Breast epithelium (tissue), 4 donors: Measurements from ENCODE around the gene MCTP2. TPM values are rescaled to one million over a fixed set of nuclear protein-coding genes. Genes with fewer than 3 reads are reported as not detected.

Source experiments
- DNase-seq, 2 donors: peaks; one replicate each; pipeline ENCODE4 v3.0.0-alpha.2; 2019; ENCODE audit warnings: low spot score in 2 of 2
- H3K27ac ChIP-seq, 2 donors: fragments of 200-600 bp; sonication (generic) in 1 of 2; one replicate each; pipeline ENCODE4 v1.5.1; 2016 to 2019; ENCODE audit warnings: mild to moderate bottlenecking in 1 of 2
- H3K27me3 ChIP-seq, 2 donors: fragments of 200-600 bp; sonication (generic) in 1 of 2; one replicate each; pipeline versions ENCODE4 v1.5.1 to v1.6.0; 2017 to 2019; ENCODE audit warnings: control low read depth in 1 of 2, mild to moderate bottlenecking in 1 of 2
- H3K36me3 ChIP-seq: fragments of 200-600 bp; one replicate; pipeline ENCODE4 v1.5.1; 2019
- H3K4me1 ChIP-seq, 2 donors: fragments of 200-600 bp; sonication (generic); one replicate each; pipeline ENCODE4 v1.5.1; 2016 to 2019; ENCODE audit warnings: control low read depth in 1 of 2
- H3K4me3 ChIP-seq, 3 donors: fragments of 200-600 bp; sonication (generic); 1 replicate in 2 of 3; 2 replicates in 1 of 3; pipeline ENCODE4 v1.5.1; 2016 to 2019; ENCODE audit warnings: mild to moderate bottlenecking in 3 of 3, moderate library complexity in 2 of 3
- H3K9me3 ChIP-seq, 2 donors: fragments of 200-600 bp; sonication (generic) in 1 of 2; one replicate each; pipeline ENCODE4 v1.5.1; 2016 to 2019; ENCODE audit warnings: control low read depth in 1 of 2
- POLR2A ChIP-seq: fragments of 450-650 bp; IDR thresholded peaks from one replicate; pipeline ENCODE4 v1.6.1; 2016; ENCODE audit warnings: antibody characterized with exemption, mild to moderate bottlenecking, moderate library complexity
- POLR2AphosphoS5 ChIP-seq, 3 donors: sonication (generic); formaldehyde crosslinking; IDR thresholded peaks; one replicate each; pipeline ENCODE4 v1.6.1; 2017; ENCODE audit warnings: antibody characterized with exemption in 3 of 3
- intact Hi-C: fragments of 100-400 bp; cut with DNase I; formaldehyde crosslinking; loops from one replicate; pipeline ENCODE4 v1.15.1; 2023; ENCODE audit warnings: low total_unique reads
- total RNA-seq, 3 donors: library from RNA; depleted of rRNA; stranded (reverse); fragments of >200 nt; gene quantifications; one replicate each; pipeline ENCODE4 v1.1.0, GENCODE V29; 2016
- TF ChIP-seq, protein P1 (sequence below), 3 donors: fragments of 450-650 bp; IDR thresholded peaks; one replicate each; pipeline ENCODE4 v1.5.1; 2016 to 2017; ENCODE audit warnings: antibody characterized with exemption in 3 of 3, mild to moderate bottlenecking in 3 of 3, moderate library complexity in 3 of 3

The MCTP2 gene
- total RNA-seq, 3 donors from 2014 or later, result 6.4 to 46.2 (median 25.9) TPM

- TF ChIP-seq POLR2AphosphoS5 (IDR thresholded peaks at IDR 0.05) (no peak), POLR2A (no peak)
- DNase-seq, result no peak
- Histone ChIP-seq H3K9me3 (no peaks in the 10 kb centered on the region), H3K27ac (no peak overlapping the region), H3K36me3 (no peaks in the 10 kb centered on the region), H3K4me1 (no peaks in the 10 kb centered on the region), H3K4me3 (no peak overlapping the region), H3K27me3 (no peaks in the 10 kb centered on the region)
- intact Hi-C loops, result no loop called here
These were observed 81.6 kb downstream of the MCTP2 start for GRCh38 chr15:94312946-94313345.

DNA sequence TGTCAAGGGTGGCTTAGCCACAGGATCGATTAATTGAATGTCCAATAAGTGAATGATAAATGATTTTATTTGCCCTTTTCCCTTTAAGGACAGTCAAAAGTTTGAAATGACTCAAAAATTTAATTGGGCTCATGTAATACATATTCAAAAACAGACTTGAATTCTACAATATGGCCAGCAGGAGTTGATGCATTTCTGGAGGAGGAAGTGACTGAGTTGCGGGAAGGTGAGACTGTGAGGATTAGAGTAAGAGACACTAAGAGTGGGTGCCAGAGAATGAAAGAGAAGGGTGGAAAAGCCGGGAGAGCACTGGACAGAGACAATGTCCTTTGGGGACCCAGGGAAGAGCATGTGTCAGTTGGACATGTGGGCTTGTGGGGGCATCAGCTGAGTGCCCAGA is 83.3 kb downstream of the MCTP2 start:
- H3K4me3 ChIP-seq, result no peak overlapping the region
- no peak overlapping the region for H3K27ac ChIP-seq
- TF ChIP-seq, protein P1, sequence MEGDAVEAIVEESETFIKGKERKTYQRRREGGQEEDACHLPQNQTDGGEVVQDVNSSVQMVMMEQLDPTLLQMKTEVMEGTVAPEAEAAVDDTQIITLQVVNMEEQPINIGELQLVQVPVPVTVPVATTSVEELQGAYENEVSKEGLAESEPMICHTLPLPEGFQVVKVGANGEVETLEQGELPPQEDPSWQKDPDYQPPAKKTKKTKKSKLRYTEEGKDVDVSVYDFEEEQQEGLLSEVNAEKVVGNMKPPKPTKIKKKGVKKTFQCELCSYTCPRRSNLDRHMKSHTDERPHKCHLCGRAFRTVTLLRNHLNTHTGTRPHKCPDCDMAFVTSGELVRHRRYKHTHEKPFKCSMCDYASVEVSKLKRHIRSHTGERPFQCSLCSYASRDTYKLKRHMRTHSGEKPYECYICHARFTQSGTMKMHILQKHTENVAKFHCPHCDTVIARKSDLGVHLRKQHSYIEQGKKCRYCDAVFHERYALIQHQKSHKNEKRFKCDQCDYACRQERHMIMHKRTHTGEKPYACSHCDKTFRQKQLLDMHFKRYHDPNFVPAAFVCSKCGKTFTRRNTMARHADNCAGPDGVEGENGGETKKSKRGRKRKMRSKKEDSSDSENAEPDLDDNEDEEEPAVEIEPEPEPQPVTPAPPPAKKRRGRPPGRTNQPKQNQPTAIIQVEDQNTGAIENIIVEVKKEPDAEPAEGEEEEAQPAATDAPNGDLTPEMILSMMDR (IDR thresholded peaks at IDR 0.05), result no peak
- no peak for TF ChIP-seq POLR2A
- TF ChIP-seq POLR2AphosphoS5 (IDR thresholded peaks at IDR 0.05), result no peak
- no peaks in the 10 kb centered on the region for H3K4me1 ChIP-seq
- H3K9me3 ChIP-seq, result no peaks in the 10 kb centered on the region
- no peak for DNase-seq
- intact Hi-C loops, result no loop called here
- no peaks in the 10 kb centered on the region for H3K36me3 ChIP-seq
- no peaks in the 10 kb centered on the region for H3K27me3 ChIP-seq

- TF ChIP-seq POLR2A (no peak), POLR2AphosphoS5 (IDR thresholded peaks at IDR 0.05) (no peak)
- TF ChIP-seq, protein P1 (IDR thresholded peaks at IDR 0.05), result no peak
- Histone ChIP-seq H3K4me3 (no peak overlapping the region), H3K27ac (no peak overlapping the region), H3K36me3 (no peaks in the 10 kb centered on the region), H3K9me3 (no peaks in the 10 kb centered on the region), H3K27me3 (no peaks in the 10 kb centered on the region), H3K4me1 (no peaks in the 10 kb centered on the region)
- intact Hi-C loops, result no loop called here
- no peak for DNase-seq
These were observed 85.8 kb downstream of the MCTP2 start for GRCh38 chr15:94317211-94317610.

DNA sequence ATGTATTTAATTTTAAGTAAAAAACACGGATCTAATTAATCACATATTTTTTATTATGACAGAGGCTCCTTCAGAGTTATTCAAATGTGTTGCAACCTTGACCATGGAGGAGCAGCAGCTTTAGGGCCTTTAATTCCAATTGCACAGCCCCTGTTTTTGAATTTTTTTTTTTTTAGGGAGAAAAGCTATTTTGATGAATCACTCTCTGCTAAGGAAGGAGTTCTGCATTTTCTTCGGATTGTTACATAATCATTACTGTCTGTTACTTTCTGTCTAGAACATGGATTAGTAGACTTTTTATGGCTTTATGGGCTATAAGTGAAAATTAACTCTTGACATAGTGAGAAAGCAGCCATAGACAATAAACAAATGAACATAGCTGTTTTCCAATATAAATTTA is 90.8 kb downstream of the MCTP2 start:
- Histone ChIP-seq H3K4me1 (no peaks in the 10 kb centered on the region), H3K4me3 (no peak overlapping the region), H3K27me3 (no peaks in the 10 kb centered on the region), H3K36me3 (no peaks in the 10 kb centered on the region), H3K27ac (no peak overlapping the region), H3K9me3 (no peaks in the 10 kb centered on the region)
- TF ChIP-seq POLR2AphosphoS5 (IDR thresholded peaks at IDR 0.05), result no peak
- TF ChIP-seq, protein P1 (IDR thresholded peaks at IDR 0.05), result no peak
- TF ChIP-seq POLR2A, result no peak
- intact Hi-C loops, result loop anchor here (5.0 kb wide), 1 partner anchor 155 kb away; no protein-coding TSS in a partner anchor
- DNase-seq, result no peak

GRCh38 chr15:94323076-94323475 is 91.7 kb downstream of the MCTP2 start:
- intact Hi-C loops, result loop anchor here (5.0 kb wide), 1 partner anchor 156 kb away; no protein-coding TSS in a partner anchor
- no peaks in the 10 kb centered on the region for H3K36me3 ChIP-seq
- no peaks in the 10 kb centered on the region for H3K9me3 ChIP-seq

More at GRCh38 chr15:94323076-94323475, 91.7 kb downstream of the MCTP2 start:
- no peak for DNase-seq
- Histone ChIP-seq H3K4me1 (no peaks in the 10 kb centered on the region), H3K27me3 (no peaks in the 10 kb centered on the region), H3K27ac (no peak overlapping the region), H3K4me3 (no peak overlapping the region)
- TF ChIP-seq, protein P1 (IDR thresholded peaks at IDR 0.05), result no peak
